Medulla oblongata (tissue), 1 donor: ENCODE measurements around the gene AKT3.
A peak's percentile ranks its signal among the peaks of the same experiment; 100 is the strongest.
"Not testable (repeated sequence)": the region's sequence is repeated elsewhere in the genome, so short reads cannot be mapped to it uniquely, and the experiment has no call there.

ENCODE experiments used
- DNase-seq: peaks from one replicate; pipeline ENCODE4 v3.0.0-alpha.2; 2015; ENCODE audit errors: extremely low spot score

AKT3 gene

DNA sequence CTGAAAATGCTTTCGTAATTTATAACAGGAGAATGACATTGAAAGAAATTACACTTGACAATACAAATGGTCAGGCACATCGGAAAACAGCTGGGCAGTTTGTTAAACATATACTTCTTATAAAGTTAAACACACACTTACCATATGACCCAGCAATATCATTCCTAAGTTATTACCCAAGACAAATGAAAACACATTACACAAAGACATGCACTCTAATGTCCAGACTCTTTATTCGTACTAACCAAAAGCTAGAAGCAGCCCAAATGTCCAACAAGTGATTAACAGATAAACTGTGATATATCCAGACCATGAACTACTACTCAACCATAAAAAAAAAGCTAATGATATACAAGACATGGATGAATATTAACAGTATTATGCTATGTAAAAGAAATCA, 8.5 kb downstream of the AKT3 start:
- DNase-seq, result no peak

DNA sequence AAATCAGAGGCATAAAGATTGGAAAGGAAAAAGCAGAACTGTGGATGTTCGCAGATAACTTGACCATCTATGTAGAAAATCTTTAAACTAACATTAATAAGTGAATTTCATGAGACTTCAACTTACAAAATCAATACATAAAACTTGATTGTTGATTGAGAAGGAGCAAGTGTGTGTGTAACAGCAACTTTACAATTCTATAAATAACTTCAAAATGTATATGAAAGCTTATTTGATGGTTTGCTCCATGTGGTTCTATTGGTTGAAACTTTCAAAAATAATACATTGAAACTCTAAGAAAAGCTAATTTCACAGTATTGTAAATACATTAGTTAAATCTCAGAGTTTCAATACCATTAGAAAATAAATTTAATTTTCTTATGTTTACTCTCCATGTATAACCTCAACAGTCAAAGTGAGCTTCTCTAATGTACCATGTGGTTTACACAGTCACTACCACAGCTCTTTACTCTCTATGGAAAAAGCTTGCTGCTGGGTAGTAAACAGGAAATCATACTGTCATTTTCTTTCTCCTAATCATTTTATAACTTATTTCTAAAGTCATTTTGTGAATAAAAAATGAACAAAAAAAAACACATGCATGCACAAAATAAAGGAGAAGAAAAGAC, 12.0 kb downstream of the AKT3 start:
- no peak for DNase-seq

DNA sequence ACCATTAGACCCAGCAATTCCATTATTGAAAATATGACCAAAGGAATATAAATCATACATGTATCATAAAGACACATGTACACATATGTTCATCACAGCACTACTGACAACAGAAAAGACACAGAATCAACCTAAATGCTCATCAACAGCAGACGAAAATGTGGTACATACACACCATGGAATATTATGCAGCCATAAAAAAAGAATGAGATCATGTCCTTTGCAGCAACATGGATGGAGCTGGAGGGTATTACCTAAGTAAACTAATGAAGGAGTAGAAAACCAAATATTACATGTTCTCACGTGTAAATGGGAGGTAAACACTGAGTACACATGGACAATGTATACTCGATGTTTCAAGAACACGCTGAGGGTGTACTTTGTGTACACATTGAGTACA, 15.9 kb downstream of the AKT3 start:
- DNase-seq, result no peak

DNA sequence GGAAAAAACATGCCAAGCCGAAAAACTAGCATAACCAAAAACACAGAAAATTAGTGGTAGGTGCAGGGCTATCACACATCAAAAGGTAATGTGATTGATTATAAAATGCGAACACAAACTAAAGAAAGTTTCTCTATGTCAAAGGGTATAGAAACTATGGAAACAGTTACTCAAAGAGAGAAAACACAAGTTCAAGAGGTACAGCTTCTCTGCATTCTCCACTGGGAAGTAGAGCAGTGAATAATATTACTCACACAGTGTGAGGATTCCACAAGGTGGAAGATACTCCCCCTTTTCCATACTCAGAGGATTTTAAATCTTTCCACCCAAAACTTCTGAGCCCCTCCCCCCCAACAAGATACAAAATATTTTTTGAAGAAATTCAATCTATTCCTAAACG, 18.6 kb downstream of the AKT3 start:
- no peak for DNase-seq

DNA sequence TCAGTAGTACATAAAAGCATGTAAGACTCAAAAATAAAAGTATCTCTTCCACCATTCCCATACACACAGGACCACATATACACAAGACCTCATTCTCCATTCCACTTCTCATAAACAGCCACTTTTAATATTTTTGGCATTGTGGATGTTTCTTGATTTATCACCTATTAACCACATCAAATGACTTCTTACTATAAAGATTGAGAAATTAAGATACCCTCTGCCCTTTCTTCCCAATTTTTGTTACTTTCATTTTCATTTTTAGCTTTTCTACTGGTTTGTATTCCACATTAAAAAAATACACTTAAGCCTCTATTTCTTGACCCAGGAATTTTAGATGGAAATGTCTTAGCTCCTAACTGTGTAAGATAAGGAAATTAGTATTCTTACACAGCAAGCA, 22.8 kb downstream of the AKT3 start:
- DNase-seq, result no peak

DNA sequence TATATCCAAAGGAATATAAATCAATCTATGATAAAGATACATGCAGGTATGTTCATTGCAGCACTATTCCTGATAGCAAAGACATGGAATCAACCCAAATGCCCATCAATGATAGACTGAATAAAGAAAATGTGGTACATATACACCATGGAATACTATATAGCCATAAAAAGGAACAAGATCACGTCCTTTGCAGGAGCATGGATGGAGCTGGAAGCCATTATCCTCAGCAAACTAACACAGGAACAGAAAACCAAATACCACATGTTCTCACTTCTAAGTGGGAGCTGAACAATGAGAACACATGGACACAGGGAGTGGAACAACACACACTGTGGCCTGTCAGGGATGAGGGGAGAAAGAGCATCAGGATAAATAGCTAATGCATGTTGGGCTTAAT, 25.1 kb downstream of the AKT3 start:
- not testable (repeated sequence) for DNase-seq

DNA sequence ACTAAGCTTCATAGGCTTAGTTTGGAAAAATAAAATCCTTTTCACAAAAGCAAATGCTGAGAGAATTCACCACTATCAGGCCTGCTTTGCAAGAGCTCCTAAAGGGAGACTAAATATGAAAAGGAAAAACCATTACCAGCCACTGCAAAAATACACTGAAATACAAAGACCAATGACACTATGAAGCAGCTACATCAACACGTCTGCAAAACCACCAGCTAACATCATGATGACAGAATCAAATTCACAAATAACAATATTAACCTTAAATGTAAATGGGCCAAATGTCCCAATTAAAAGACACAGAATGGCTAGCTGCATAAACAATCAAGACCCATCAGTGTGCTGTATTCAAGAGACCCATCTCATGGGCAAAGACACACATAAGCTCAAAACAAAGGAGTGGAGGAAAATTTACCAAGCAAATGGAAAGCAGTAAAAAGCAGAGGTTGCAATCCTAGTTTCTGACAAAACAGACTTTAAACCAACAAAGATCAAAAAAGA, 28.8 kb downstream of the AKT3 start:
- DNase-seq, result no peak

DNA sequence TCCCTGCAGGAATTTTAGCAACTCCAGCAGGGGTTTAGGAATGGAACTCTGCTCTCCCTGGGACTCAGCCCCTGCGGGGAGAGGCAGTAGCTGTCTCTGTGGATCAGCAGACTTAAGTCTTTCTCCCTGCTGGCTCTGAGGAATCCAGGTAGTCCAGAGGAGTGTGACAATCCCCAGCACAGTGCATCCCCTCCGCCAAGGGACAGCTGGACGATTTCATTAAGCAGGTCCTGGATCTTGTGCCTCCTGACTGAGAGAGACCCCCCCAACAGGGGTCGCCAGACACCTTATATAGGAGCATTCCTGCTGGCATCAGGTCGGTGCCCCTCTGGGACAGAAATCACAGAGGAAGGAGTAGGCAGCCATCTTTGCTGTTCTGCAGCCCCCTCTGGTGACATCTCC, 30.6 kb downstream of the AKT3 start:
- DNase-seq, result no peak

DNA sequence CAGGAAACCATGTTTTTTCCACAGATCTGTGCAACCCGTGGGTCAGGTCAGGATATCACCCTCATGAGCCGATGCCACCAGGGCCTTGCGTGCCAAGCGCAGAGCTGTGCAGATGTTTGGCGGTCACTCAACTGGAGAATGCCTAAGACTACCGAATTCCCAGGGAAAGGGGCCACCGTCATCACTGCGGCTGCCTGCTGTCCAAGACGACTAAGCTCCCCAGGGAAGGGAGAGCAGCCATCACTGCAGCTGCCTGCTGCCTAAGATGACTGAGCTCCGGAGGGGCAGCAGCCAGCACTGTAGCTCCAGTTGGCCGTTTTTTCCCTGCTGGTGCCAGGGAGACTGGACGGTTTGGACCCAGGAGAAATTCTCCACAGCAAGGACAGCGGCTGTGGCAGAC, 31.1 kb downstream of the AKT3 start:
- no peak for DNase-seq

DNA sequence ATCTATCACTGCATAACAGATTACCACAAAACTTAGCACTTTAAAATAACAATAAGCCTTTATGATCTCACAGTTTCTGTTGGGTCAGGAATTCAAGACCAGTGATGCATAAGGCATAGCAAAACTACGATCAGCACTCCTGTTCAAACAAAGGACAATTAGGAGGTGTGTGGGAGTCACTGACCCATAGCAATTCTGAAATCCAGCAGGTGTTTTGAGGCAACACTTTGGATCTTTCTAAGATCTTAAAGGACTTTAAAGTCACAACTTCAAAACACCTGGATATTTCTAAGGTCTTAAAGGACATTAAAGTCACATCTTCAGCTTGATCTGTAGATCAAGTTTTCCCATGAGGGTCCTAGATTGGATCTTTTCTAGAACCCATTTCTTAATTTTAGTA, 35.3 kb downstream of the AKT3 start:
- DNase-seq, result no peak

DNA sequence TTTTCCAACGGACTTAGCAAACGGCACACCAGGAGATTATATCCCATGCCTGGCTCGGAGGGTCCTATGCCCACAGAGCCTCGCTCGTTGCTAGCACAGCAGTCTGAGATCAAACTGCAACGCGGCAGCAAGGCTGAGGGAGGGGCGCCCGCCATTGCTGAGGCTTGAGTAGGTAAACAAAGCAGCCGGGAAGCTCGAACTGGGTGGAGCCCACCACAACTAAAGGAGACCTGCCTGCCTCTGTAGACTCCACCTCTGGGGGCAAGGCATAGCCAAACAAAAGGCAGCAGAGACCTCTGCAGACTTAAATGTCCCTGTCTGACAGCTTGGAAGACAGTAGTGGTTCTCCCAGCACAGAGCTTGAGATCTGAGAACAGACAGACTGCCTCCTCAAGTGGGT, 42.7 kb downstream of the AKT3 start:
- DNase-seq, result not testable (repeated sequence)

DNA sequence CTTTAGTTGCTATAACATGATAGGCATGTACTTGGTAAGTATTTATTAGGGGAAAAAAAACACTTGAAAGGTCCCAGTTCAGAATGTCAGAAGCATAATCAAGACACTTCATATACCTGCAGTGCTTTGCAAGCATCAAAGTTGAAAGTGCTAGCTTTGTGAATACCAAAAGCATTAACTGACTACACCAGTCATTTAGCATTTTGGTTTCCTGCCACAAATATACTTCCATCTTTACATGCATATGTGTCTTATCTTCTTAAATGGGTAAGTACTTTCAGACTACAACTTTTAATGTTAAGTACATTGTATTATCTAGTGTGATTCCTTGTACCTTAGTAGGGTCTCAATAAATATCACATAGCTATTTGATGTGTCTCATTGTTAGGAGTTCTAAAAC, 43.7 kb downstream of the AKT3 start:
- DNase-seq, result no peak

DNA sequence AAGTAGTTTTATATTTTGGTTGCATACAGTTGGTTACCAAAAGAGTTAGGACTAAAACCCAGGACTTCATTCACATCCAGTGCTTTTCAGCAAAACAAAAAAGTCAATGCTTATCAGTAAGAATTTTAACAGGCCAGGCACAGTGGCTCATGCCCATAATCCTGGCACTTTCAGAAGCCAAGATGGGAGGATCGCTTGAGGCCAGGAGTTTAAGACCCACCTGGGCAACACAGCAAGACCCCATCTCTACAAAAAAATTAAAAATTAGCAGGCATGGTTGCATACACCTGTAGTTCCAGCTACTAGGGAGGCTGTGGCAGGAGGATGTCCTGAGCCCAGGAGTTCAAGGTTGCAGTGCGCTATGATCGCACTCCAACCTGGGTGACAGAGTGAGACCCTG, 47.3 kb downstream of the AKT3 start:
- no peak for DNase-seq

DNA sequence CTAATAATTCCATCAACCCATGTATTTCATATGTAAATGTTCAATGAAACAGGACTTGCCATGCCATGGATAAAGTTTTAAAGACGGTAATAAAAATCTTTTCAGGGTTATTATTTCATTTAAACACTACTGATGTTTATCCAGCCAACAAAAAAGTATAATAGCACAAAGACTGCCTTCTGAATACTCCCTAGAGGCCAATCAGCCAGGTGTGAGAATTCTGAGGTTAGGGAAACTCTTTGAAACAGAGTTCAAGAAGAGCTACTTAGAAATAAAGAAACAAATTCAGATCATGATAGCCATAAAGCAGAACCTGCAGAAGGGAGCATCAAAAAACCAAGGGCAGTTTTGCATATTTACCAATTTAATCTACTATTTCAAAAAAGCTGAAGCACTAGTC, 48.7 kb downstream of the AKT3 start:
- no peak for DNase-seq

DNA sequence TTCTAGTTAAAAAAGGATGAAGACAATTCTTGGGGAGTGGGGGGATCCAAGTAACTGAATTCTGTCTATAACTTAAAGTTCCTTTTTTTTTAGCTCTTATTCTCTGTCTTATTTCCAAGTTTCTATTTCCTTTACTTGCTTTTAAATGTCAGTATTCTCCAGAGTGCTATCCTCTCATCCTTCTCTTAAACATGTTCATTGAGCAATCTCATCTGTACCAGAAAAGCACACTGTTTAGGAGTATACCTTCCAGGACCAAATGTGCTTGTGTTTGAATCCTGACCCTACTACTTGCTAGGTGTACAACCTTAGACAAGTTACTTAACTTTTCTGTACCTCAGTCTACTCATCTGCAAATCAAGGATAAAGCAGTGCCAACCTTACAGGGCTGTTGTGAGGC, 50.1 kb downstream of the AKT3 start:
- DNase-seq, result no peak

DNA sequence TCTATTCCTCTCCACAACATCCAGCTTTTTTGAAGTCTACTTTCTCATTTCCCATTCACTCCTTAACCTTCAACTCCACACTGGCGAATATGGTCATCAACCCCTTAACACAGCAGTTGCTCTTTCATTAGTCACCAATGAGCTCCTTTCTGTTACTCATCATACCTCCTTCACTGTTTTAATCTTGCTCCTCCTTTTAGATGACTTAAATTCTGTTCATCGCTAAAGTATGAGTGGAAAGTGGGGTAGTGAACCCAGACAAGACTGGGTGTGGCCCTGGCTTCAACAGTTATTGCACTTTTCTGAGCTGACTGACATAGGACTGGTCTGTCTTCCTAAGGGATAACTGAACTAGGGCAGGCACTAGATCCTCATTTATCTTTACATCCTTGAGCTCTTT, 51.3 kb downstream of the AKT3 start:
- no peak for DNase-seq

DNA sequence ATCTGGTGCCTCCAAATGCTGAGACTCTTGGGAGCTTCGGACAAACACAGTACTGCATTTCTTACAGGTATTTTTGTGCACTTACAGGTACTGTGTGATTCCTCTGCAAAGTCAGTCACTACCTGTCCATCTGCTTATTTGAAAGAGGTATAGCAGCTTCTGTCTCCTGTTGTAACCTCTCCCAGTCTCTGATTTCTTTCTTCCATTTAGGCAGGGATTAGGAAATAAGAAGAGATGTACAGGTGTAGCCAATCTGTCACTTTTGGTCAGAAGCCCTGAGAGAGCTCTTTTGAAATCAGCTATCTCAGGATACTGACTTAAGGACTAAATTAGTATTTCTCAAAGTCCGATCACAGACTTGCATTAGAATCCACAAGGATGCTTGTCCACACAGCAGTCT, 54.0 kb downstream of the AKT3 start:
- no peak for DNase-seq

DNA sequence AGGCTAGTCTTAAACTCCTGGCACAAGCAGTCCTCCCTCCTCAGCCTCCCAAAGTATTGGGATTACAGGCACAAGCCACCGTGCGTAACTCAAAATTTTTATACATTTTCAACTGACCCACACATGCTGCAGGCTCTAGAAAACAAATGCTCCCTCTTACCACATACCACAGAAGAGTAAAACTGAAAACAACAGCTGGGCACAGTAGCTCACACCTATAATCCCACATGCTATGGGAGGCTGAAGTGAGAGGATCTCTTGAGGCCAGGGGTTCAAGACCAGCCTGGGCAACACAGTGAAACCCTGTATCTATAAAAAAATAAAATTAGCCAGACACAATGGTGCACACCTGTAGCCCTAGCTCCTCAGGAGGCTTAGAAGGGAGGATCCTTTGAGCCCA, 56.7 kb downstream of the AKT3 start:
- DNase-seq, result no peak

DNA sequence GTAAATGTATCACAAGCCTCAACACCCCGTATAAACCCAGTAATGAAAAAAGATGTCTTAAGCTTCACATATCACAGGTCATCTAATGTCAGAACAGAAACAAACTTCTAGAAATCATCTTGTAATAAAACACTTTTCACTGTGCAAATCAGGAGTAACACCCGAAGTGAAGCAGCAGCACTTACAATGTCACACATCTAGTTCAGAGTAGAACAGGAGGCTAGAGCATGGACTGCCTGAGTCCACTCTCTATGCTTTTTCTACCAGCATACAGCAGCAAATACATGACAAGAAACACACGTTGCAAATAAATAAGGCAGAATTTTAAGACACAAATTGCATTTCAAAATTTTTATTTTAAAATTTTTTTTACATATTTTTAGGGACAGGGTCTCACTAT, 57.2 kb downstream of the AKT3 start:
- no peak for DNase-seq

DNA sequence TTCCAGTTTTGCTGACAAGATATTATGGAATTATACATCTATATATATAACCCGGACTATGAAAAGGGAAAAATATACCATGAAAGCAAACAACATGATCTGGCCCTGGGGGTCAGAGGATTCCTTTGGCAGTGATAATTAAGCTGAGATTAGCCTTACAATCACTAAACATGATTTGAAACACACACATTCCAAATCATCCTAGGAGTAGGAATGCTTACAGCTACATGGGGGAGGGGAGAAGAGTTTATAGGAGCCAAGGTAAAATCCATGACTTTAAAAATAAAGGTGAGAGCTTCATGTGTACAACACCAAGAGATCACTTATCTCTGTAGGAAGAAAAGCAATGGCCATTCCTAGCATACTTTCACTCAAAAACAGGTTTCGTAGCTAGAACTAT, 57.6 kb downstream of the AKT3 start:
- DNase-seq, result no peak

DNA sequence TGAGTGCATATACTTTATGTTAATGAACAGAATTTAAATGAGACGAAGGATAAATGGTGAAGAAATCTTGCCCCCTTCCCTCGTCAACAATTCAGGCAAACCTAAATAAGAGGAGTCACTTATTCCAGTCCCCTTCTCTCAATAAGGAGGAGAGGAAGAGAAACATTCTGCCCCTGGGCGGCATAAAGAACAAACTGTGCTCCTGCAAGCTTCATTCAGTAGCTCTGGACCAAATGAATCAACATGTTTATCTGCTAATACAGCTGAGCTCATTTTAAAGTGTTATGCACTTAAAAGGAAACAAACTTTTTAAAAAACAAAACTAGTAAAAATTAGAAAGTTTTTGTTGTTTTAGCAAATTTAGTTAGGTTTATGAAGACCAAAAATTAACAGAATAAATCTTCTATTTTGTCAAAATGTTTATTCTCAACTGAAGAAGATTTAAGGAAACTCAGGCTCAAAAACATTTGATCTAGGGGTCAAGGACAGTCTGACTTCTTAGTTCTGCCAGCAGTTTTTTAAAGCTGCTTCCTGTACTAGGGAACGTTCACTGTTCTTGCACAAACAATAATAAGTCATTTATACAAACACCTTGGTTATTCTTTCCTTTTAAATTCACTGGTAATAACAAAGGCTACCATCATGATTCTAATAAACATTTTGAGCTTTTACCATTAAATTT, 58.3 kb downstream of the AKT3 start:
- peak; percentile 59 for DNase-seq

DNA sequence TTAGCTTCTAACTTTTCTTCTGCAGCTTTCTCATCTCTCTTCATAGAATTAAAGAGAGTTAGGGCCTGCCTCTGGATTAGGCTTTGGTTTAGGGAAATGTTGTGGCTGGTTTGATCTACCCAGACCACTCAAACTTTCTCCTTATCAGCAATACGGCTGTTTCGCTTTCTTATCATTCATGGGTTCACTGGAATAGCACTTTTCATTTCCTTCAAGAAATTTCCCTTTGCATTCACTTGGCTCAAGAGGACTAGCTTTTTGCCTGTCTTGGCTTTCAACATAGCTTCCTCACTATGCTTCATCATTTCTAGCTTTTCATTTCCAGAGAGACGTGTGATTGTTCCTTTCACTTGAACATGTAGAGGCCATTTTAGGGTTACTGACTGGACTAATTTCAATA, 59.6 kb downstream of the AKT3 start:
- DNase-seq, result no peak

DNA sequence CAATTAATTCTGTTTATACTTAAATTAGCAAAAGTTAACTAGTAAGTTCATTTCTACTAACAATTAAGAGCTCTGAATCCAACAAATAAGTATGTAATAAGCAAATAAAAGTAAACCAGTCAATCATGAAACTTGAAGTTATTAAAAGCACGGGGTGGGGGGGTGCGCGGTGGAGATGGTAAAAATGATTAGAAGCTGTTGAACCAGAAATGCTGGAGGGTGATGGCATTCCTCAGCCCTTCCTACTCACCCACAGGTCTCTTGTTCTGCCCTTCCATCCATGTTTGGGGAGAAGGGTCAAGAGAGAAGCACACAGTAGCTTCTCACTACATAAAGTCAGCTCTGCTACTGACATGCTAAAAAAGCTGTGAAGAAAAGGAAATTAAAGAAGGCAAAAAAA, 63.5 kb downstream of the AKT3 start:
- DNase-seq, result no peak

DNA sequence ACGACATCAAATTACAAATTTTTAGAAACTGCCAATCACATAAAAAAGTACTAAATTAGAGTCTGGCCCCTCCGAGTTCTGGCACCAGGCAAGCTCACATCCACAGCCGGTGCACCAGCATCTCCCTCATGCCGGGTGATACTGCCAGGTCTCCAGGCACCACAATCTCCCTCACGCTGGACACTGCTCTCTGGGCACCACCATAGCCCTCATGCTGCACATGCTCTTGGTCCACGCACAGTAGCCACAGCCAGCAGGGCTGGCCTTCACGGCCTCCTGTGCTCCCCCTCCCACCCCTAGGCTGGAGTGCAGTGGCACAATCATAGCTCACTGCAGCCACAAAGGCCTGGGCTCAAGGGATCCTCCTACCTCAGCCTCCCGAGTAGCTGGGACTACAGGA, 65.5 kb downstream of the AKT3 start:
- no peak for DNase-seq
